HEK293 (cell line): ENCODE data around the gene RAP1A.

Source experiments
- CTCF ChIA-PET: fragments of 350-600 bp; formaldehyde crosslinking; extraction: SDS; loops from one replicate; lab custom pipeline; 2021; ENCODE audit warnings: antibody characterized with exemption; lab: Yijun Ruan, JAX
- POLR2A ChIA-PET: fragments of 300-600 bp; formaldehyde crosslinking; extraction: SDS; loops from one replicate; lab custom pipeline; 2020; ENCODE audit warnings: antibody characterized with exemption, inconsistent platforms; lab: Yijun Ruan, JAX
- H3K27ac ChIP-seq: fragments of 200-500 bp; sonication (Bioruptor generic); 2 replicates; pipeline ENCODE4 v1.5.1; 2014; ENCODE audit warnings: low read depth, low read length, control low read depth, inconsistent platforms; ENCODE audit errors: extremely low read depth
- H3K36me3 ChIP-seq, 2 experiments: fragments of 200-500 bp in 1 of 2; sonication (Bioruptor generic) in 1 of 2; 1 replicate in 1 of 2; 2 replicates in 1 of 2; pipeline ENCODE4 v1.5.1; 2014 to 2017; ENCODE audit warnings: inconsistent platforms in 2 of 2, low read length in 2 of 2; ENCODE audit not compliant: control insufficient read depth in 2 of 2, insufficient read depth in 1 of 2
- H3K4me1 ChIP-seq: fragments of 200-500 bp; sonication (Bioruptor generic); 2 replicates; pipeline ENCODE4 v1.5.1; 2014; ENCODE audit warnings: mild to moderate bottlenecking, low read length, inconsistent platforms; ENCODE audit not compliant: control insufficient read depth, insufficient read depth
- H3K4me3 ChIP-seq: 2 replicates; pipeline ENCODE4 v1.5.1; 2011; ENCODE audit warnings: low read depth, mild to moderate bottlenecking, control low read depth, low read length, moderate library complexity
- H3K9me3 ChIP-seq: fragments of 200-500 bp; sonication (Bioruptor generic); 2 replicates; pipeline ENCODE4 v1.5.1; 2014; ENCODE audit warnings: low read depth, low read length, inconsistent platforms; ENCODE audit not compliant: control insufficient read depth, insufficient read depth
- AEBP2 ChIP-seq: fragments of 450-650 bp; formaldehyde crosslinking; IDR thresholded peaks from 2 replicates; pipeline ENCODE4 v1.5.1; 2016; ENCODE audit warnings: missing biosample characterization, missing genetic modification characterization, borderline replicate concordance
- BCL11A ChIP-seq: fragments of 450-650 bp; formaldehyde crosslinking; IDR thresholded peaks from 2 replicates; pipeline ENCODE4 v1.5.1; 2016; ENCODE audit warnings: low read depth, missing biosample characterization, missing genetic modification characterization
- ELK4 ChIP-seq: IDR thresholded peaks from 2 replicates; pipeline ENCODE4 v1.6.1; 2011; ENCODE audit warnings: mild to moderate bottlenecking, low read depth, low read length, borderline replicate concordance
- HOXD13 ChIP-seq: sonication (generic); formaldehyde crosslinking; IDR thresholded peaks from 2 replicates; pipeline ENCODE4 v1.8.0; 2022; ENCODE audit warnings: missing genetic modification reagents, borderline replicate concordance
- MEIS1 ChIP-seq: sonication (generic); formaldehyde crosslinking; IDR thresholded peaks from 2 replicates; pipeline ENCODE4 v1.8.1; 2022; ENCODE audit warnings: missing genetic modification reagents, mild to moderate bottlenecking, borderline replicate concordance
- MZF1 ChIP-seq: fragments of 450-650 bp; formaldehyde crosslinking; IDR thresholded peaks from 2 replicates; pipeline ENCODE4 v1.5.1; 2017; ENCODE audit warnings: missing biosample characterization, missing genetic modification characterization, borderline replicate concordance
- TRIM28 ChIP-seq: IDR thresholded peaks from 2 replicates; pipeline ENCODE4 v1.6.1; 2011; ENCODE audit warnings: low read length, control low read depth, borderline replicate concordance
- ZBTB21 ChIP-seq: fragments of 450-650 bp; formaldehyde crosslinking; IDR thresholded peaks from 2 replicates; pipeline ENCODE4 v1.5.1; 2017; ENCODE audit warnings: missing biosample characterization, missing genetic modification characterization
- ZIC2 ChIP-seq: fragments of 450-650 bp; formaldehyde crosslinking; IDR thresholded peaks from 2 replicates; pipeline ENCODE4 v1.5.1; 2016; ENCODE audit warnings: missing biosample characterization, missing genetic modification characterization
- ZNF112 ChIP-seq: fragments of 450-650 bp; formaldehyde crosslinking; IDR thresholded peaks from 2 replicates; pipeline ENCODE4 v1.5.0; 2017; ENCODE audit warnings: missing biosample characterization, missing genetic modification characterization
- ZNF354C ChIP-seq: fragments of 450-650 bp; formaldehyde crosslinking; IDR thresholded peaks from 2 replicates; pipeline ENCODE4 v1.5.1; 2016; ENCODE audit warnings: missing biosample characterization, missing genetic modification characterization, low read depth, borderline replicate concordance
- ZNF37A ChIP-seq: fragments of 450-650 bp; IDR thresholded peaks from 2 replicates; pipeline ENCODE4 v1.5.1; 2018; ENCODE audit warnings: missing biosample characterization, missing genetic modification characterization
- ZNF404 ChIP-seq: fragments of 450-650 bp; formaldehyde crosslinking; IDR thresholded peaks from 2 replicates; pipeline ENCODE4 v1.5.1; 2017; ENCODE audit warnings: missing biosample characterization, missing genetic modification characterization
- ZNF48 ChIP-seq: fragments of 450-650 bp; formaldehyde crosslinking; IDR thresholded peaks from 2 replicates; pipeline ENCODE4 v1.5.1; 2016; ENCODE audit warnings: missing biosample characterization, missing genetic modification characterization
- ZNF521 ChIP-seq: fragments of 450-650 bp; formaldehyde crosslinking; IDR thresholded peaks from 2 replicates; pipeline ENCODE4 v1.5.1; 2017; ENCODE audit warnings: missing biosample characterization, mild to moderate bottlenecking, missing genetic modification characterization
- ZNF555 ChIP-seq: fragments of 450-650 bp; formaldehyde crosslinking; conservative IDR thresholded peaks from 2 replicates; pipeline ENCODE4 v1.5.1; 2017; ENCODE audit warnings: missing biosample characterization, mild to moderate bottlenecking, missing genetic modification characterization, inconsistent platforms
- ZNF561 ChIP-seq: fragments of 450-650 bp; IDR thresholded peaks from 2 replicates; pipeline ENCODE4 v1.5.1; 2018; ENCODE audit warnings: missing biosample characterization, missing genetic modification characterization, borderline replicate concordance
- ZNF621 ChIP-seq: fragments of 450-650 bp; formaldehyde crosslinking; IDR thresholded peaks from 2 replicates; pipeline ENCODE4 v1.5.1; 2017; ENCODE audit warnings: missing biosample characterization, missing genetic modification characterization
- ZNF629 ChIP-seq: fragments of 450-650 bp; formaldehyde crosslinking; IDR thresholded peaks from 2 replicates; pipeline ENCODE4 v1.5.1; 2017; ENCODE audit warnings: missing biosample characterization, missing genetic modification characterization
- ZNF639 ChIP-seq: fragments of 450-650 bp; formaldehyde crosslinking; IDR thresholded peaks from 2 replicates; pipeline ENCODE4 v1.5.1; 2016; ENCODE audit warnings: missing biosample characterization, missing genetic modification characterization
- ZNF654 ChIP-seq: fragments of 450-650 bp; formaldehyde crosslinking; IDR thresholded peaks from 2 replicates; pipeline ENCODE4 v1.5.1; 2016; ENCODE audit warnings: low read depth, missing biosample characterization, missing genetic modification characterization
- ZNF777 ChIP-seq: fragments of 450-650 bp; formaldehyde crosslinking; IDR thresholded peaks from 2 replicates; pipeline ENCODE4 v1.5.1; 2017; ENCODE audit warnings: missing biosample characterization, missing genetic modification characterization, borderline replicate concordance
- TF ChIP-seq, protein P1 (sequence below): fragments of 450-650 bp; formaldehyde crosslinking; IDR thresholded peaks from 2 replicates; pipeline ENCODE4 v1.5.1; 2016; ENCODE audit warnings: missing biosample characterization, missing genetic modification characterization

The RAP1A gene

DNA sequence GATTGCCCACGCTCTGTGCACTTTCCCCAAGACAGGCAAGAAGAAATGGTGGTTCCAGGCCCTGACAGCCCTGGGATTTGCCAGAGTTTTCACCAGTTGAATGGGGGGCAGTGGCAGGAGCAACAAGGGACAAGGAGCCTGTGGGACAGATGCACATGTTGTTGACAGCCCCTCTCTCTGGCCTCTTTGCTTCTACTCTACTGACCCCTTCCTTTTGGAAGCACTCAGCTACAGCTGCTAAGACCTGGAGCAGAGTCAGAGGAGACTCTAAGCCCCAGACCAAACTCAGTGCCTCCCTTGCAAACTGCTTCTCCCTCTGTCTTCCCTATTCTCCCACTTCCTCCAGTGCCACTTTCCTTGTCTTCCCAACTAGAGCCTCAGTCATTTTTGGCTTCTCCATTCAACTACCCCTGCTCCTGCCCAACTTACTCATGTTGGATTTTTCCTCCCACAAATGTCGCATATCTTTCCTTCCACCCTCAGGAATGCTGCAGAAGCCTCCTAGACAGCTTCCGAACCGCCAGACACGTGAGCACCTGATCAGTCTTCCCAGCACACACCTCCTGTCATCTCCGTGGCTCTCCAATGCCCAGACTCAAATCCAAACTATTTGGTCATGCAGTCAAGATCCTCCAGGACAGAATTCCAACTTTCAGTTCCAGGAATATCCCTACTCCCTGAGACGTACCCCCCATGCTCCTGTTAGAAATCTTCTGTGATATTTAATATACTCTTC, 110.5 kb downstream of the RAP1A start:
- no peak overlapping the region for H3K27ac ChIP-seq
- POLR2A ChIA-PET = no interaction called here
- no peaks in the 10 kb centered on the region for H3K4me1 ChIP-seq

DNA sequence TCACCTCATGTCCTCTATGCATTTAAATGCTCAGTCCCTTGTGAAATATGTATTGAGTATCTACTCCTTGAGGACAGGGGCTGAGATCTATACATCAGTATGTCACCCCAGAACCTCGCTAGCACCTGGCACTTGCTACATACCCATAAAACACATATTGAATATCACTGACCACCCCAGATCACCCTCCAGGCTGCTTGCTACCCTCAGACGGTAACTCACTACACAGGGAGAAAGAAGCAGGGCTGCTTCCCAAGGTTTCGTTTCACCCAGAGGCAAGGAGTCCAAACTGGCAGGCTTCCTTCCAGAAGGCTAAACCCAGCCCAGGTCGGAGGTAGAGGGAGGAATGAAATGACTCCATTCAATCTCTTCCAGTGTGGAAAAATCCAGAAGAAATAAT, 111.1 kb downstream of the RAP1A start:
- Histone ChIP-seq H3K4me3 (no peak overlapping the region), H3K9me3 (no peaks in the 10 kb centered on the region), H3K27ac (no peak overlapping the region), H3K4me1 (no peaks in the 10 kb centered on the region; the same call in 1 of the 2 replicates), H3K36me3 (no peaks in the 10 kb centered on the region)
- POLR2A ChIA-PET = no interaction called here
- CTCF ChIA-PET = interaction anchor here (0.6 kb wide), 1 partner anchor 84 kb away, joined by 3 read pairs; no protein-coding TSS in a partner anchor
- TF ChIP-seq ZNF37A (tag by site-specific recombination) (no peak), ZNF112 (no peak), ZNF48 (tag by site-specific recombination) (no peak), ZNF629 (no peak), MEIS1 (CRISPR knock-in tag) (no peak), ZBTB21 (tag by site-specific recombination) (no peak), ZNF561 (tag by site-specific recombination) (no peak), ELK4 (no peak), ZNF521 (no peak), ZNF354C (no peak), MZF1 (no peak), AEBP2 (tag by site-specific recombination) (no peak), ZNF555 (tag by site-specific recombination) (no peak), ZNF639 (tag by site-specific recombination) (no peak)

More for the DNA sequence above, 110.5 kb downstream of the RAP1A start:
- H3K9me3 ChIP-seq = no peaks in the 10 kb centered on the region
- H3K36me3 ChIP-seq = no peaks in the 10 kb centered on the region
- H3K4me3 ChIP-seq = no peak overlapping the region
- no peak for TF ChIP-seq ZNF621 (tag by site-specific recombination)
- TF ChIP-seq ZNF404 = no peak
- no peak for TF ChIP-seq ZNF112
- no peak for TF ChIP-seq ZNF555 (tag by site-specific recombination)
- no peak for TF ChIP-seq ZNF654
- TF ChIP-seq, protein P1, sequence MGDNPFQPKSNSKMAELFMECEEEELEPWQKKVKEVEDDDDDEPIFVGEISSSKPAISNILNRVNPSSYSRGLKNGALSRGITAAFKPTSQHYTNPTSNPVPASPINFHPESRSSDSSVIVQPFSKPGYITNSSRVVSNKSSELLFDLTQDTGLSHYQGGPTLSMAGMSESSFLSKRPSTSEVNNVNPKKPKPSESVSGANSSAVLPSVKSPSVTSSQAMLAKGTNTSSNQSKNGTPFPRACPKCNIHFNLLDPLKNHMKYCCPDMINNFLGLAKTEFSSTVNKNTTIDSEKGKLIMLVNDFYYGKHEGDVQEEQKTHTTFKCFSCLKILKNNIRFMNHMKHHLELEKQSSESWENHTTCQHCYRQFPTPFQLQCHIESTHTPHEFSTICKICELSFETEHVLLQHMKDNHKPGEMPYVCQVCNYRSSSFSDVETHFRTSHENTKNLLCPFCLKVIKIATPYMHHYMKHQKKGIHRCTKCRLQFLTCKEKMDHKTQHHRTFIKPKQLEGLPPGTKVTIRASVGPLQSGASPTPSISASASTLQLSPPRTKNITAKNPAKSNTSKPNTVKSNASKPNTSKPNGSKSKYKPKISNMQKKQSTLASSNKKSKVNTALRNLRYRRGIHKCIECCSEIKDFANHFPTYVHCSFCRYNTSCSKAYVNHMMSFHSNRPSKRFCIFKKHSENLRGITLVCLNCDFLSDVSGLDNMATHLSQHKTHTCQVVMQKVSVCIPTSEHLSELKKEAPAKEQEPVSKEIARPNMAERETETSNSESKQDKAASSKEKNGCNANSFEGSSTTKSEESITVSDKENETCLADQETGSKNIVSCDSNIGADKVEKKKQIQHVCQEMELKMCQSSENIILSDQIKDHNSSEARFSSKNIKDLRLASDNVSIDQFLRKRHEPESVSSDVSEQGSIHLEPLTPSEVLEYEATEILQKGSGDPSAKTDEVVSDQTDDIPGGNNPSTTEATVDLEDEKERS (tag by site-specific recombination) = no peak
- no peak for TF ChIP-seq BCL11A (tag by site-specific recombination)
- no peak for TF ChIP-seq ZNF561 (tag by site-specific recombination)
- no peak for TF ChIP-seq ZIC2 (tag by site-specific recombination)
- no peak for TF ChIP-seq ZNF777
- no peak for TF ChIP-seq HOXD13 (CRISPR knock-in tag)
- no peak for TF ChIP-seq TRIM28
- CTCF ChIA-PET = no interaction called here
